T-helper 17 cell (primary cell): ENCODE results near the gene VPS16. TPM values are rescaled to one million over a fixed set of nuclear protein-coding genes. Genes with fewer than 3 reads are reported as not detected.
"Not testable (repeated sequence)": the region's sequence is repeated elsewhere in the genome, so short reads cannot be mapped to it uniquely, and the experiment has no call there.

ENCODE experiments used
- ATAC-seq: fragments of 150-1000 bp; cut with Tn5 transposase; 2 replicates; pipeline ENCODE4 v1.10.0; 2021; ENCODE audit warnings: mild to moderate bottlenecking, moderate library complexity
- DNase-seq, 3 donors: peaks; one replicate each; pipeline versions ENCODE4 v3.0.0 to v3.0.0-alpha.2; 2020 to 2021
- H3K9me3 ChIP-seq: one replicate; pipeline ENCODE4 v1.7.0; 2013; ENCODE audit warnings: low read length, mild to moderate bottlenecking; ENCODE audit not compliant: control insufficient read depth, poor library complexity, severe bottlenecking
- H3K27ac Mint-ChIP-seq: one replicate; pipeline ENCODE4 v1.8.0; 2022; ENCODE audit warnings: mild to moderate bottlenecking, moderate library complexity, mixed read lengths
- H3K27me3 Mint-ChIP-seq: one replicate; pipeline ENCODE4 v1.8.0; 2022; ENCODE audit warnings: mixed read lengths
- H3K36me3 Mint-ChIP-seq: one replicate; pipeline ENCODE4 v1.8.0; 2022; ENCODE audit warnings: low read depth, mixed read lengths
- H3K4me1 Mint-ChIP-seq: one replicate; pipeline ENCODE4 v1.8.0; 2022; ENCODE audit warnings: mild to moderate bottlenecking, mixed read lengths
- H3K4me3 Mint-ChIP-seq: one replicate; pipeline ENCODE4 v1.8.0; 2022; ENCODE audit warnings: mild to moderate bottlenecking, moderate library complexity, mixed read lengths
- total RNA-seq, 4 donors: library from RNA in 2 of 4; stranded (reverse) in 2 of 4; gene quantifications; one replicate each; pipeline ENCODE4 v1.2.3 and lab custom pipeline; 2022 to 2026

The VPS16 gene
- total RNA-seq, 2 donors from 2014 or later = 41.9 to 42.9 TPM

DNA sequence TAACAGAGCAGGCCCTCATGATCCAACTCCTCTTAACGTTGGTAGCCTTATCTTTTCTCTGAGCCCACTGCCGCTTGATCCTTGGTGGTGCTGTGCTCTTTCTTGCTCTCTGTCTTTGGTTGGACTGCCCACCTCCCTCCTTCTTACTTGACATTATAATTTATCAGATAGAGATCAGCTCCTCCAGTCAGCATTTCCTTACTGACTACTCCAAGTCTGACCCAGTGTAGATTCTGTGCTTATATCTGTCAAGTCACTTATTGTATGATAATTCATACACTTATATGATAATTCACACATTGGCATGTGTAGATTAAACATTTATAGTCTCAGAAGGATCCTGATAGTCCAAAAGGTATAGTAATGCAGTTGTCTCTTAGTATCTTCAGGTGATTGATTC, 50.8 kb downstream of the VPS16 start:
- H3K27ac Mint-ChIP-seq = peak overlapping the region; percentile 43
- DNase-seq = no peak
- H3K4me1 Mint-ChIP-seq = peaks cover 37% of the 10 kb centered on the region
- no peak overlapping the region for H3K4me3 Mint-ChIP-seq
- no peak for ATAC-seq
- no peaks in the 10 kb centered on the region for H3K9me3 ChIP-seq
- no peaks in the 10 kb centered on the region for H3K27me3 Mint-ChIP-seq
- no peaks in the 10 kb centered on the region for H3K36me3 Mint-ChIP-seq

DNA sequence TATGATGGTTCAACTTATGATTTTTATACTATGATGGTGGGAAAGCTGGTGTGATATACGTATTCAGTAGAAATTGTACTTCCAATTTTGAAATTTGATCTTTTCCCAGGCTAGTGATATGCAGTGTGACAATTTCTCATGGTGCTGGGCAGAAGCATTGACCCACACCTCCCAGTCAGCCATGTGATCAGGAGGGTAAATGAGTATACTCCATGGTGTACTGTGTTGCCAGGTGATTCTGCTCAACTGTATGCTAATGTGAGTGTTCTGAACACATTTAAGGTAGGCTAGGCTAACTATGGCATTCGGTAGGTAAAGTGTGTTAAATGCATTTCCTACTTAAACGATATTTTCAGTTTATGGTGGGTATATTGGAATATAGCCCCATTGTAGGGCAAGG, 51.8 kb downstream of the VPS16 start:
- H3K27ac Mint-ChIP-seq = peak overlapping the region; percentile 43
- H3K36me3 Mint-ChIP-seq = no peaks in the 10 kb centered on the region
- H3K27me3 Mint-ChIP-seq = no peaks in the 10 kb centered on the region
- ATAC-seq = no peak
- peaks cover 37% of the 10 kb centered on the region for H3K4me1 Mint-ChIP-seq
- H3K9me3 ChIP-seq = no peaks in the 10 kb centered on the region
- H3K4me3 Mint-ChIP-seq = no peak overlapping the region
- no peak for DNase-seq

DNA sequence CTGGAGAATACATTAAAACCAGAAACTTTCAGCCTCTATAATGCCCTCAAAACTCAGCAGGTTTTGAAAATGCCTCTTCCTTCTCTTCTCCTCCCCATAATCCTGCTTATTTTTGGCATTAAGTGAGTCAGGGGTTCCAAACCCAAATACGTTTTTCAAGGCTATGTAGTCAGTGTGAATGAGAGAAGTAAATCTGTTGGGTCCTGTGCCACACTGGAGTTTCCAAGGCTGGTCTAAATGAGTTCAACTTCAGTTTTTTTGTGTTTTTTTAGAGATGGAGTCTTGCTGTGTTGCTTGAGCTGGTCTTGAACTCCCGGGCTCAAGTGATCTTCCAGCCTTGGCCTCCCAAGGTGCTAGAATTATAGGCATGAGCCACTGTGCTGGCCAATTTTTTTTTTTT, 53.7 kb downstream of the VPS16 start:
- H3K27ac Mint-ChIP-seq = no peak overlapping the region
- no peak for ATAC-seq
- DNase-seq = no peak
- peaks cover 26% of the 10 kb centered on the region for H3K4me1 Mint-ChIP-seq
- no peaks in the 10 kb centered on the region for H3K9me3 ChIP-seq
- no peaks in the 10 kb centered on the region for H3K27me3 Mint-ChIP-seq
- H3K36me3 Mint-ChIP-seq = no peaks in the 10 kb centered on the region
- H3K4me3 Mint-ChIP-seq = no peak overlapping the region

DNA sequence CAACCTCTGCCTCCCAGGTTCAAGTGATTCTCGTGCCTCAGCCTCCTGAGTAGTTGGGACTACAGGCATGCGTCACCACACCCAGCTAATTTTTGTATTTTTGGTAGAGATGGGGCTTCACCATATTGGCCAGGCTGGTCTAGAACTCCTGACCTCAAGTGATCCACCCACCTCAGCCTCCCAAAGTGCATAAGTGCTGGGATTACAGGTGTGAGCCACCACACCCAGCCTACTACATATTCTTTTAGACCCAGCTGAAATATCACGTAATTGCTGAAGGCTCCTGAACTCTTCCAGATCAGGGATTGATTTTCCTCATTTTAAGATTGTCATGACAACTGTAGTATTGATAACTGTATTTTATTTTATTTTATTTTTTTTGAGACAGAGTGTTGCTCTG, 54.6 kb downstream of the VPS16 start:
- not testable (repeated sequence) for ATAC-seq, DNase-seq, H3K27ac Mint-ChIP-seq, H3K9me3 ChIP-seq, H3K27me3 Mint-ChIP-seq, H3K36me3 Mint-ChIP-seq, H3K4me3 Mint-ChIP-seq
- H3K4me1 Mint-ChIP-seq = peaks cover 27% of the 10 kb centered on the region

DNA sequence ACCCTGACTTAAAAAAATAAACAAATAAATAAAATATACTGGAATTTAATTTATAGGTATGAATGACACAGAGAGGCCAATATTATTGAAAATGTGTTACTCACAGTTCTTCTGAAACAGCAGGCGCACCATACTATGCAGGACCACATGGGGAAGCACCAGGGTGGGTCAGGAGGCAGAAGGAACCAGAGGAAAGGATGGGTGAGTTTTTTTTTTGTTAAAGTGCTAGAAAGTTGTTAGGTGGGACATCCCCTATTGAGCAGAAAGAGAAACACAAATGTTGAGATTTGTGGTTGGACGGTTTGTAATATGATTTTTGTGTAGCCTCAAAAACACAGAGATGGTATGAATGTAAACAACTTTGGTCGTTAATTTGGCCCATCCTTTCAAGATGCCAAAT, 58.7 kb downstream of the VPS16 start:
- Mint-ChIP-seq H3K4me1 (peaks cover 20% of the 10 kb centered on the region), H3K36me3 (no peaks in the 10 kb centered on the region), H3K27ac (no peak overlapping the region), H3K4me3 (no peak overlapping the region), H3K27me3 (no peaks in the 10 kb centered on the region)
- DNase-seq (no peak), ATAC-seq (no peak)
- H3K9me3 ChIP-seq = no peaks in the 10 kb centered on the region

DNA sequence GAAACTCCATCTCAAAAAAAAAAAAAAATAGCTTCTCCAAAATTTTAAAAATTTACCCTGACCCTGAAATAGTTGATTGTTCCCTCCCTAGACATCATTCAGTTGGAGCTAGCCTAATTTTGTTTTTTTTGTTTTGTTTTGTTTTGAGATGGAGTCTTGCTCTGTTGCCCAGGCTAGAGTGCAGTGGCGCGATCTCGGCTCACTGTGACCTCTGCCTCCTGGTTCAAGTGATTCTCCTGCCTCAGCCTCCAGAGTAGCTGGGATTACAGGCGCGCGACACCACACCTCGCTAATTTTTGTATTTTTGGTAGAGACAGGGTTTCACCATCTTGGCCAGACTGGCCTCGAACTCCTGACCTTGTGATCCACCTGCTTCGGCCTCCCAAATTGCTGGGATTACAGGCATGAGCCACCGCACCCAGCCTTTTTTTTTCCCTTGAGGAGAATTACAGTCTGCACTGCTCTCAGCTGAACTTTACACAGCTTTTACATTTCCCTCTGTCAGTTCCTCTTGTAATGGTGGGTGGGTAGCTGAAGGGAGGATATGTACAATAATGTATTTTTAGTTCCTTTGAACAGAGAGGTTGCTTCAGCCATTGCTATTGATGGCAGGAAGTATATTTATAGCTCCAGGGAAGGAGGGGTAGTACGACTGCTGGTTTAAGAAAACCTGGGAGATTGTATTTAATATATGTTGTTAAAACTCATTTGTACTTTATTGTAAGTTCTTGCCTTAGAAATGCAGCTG, 60.5 kb downstream of the VPS16 start:
- no peaks in the 10 kb centered on the region for H3K36me3 Mint-ChIP-seq
- no peak for ATAC-seq
- no peaks in the 10 kb centered on the region for H3K9me3 ChIP-seq
- H3K27ac Mint-ChIP-seq = no peak overlapping the region
- H3K27me3 Mint-ChIP-seq = no peaks in the 10 kb centered on the region
- no peak overlapping the region for H3K4me3 Mint-ChIP-seq
- peaks cover 28% of the 10 kb centered on the region for H3K4me1 Mint-ChIP-seq
- no peak for DNase-seq

DNA sequence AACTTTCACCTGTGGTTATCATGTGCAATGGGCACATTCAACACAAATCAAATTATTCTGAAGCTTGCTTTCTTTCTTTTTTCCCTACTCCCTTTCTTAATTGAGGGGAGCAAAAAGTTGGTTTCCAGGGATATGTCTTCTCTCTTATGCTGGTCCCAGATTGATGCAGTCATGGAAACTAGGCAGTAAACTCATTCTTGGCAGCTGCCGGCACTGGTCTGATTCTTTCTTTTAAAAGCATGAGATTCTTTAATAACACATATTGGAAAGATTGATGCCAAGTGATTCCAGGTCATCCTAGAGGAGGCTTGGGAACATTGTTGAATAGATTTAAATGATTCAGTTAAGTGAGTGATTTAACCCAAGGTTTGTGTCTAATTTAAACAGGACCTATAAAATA, 61.7 kb downstream of the VPS16 start:
- Mint-ChIP-seq H3K36me3 (no peaks in the 10 kb centered on the region), H3K27ac (no peak overlapping the region), H3K27me3 (no peaks in the 10 kb centered on the region), H3K4me3 (no peak overlapping the region), H3K4me1 (peaks cover 24% of the 10 kb centered on the region)
- DNase-seq = no peak
- ATAC-seq = no peak
- no peaks in the 10 kb centered on the region for H3K9me3 ChIP-seq

DNA sequence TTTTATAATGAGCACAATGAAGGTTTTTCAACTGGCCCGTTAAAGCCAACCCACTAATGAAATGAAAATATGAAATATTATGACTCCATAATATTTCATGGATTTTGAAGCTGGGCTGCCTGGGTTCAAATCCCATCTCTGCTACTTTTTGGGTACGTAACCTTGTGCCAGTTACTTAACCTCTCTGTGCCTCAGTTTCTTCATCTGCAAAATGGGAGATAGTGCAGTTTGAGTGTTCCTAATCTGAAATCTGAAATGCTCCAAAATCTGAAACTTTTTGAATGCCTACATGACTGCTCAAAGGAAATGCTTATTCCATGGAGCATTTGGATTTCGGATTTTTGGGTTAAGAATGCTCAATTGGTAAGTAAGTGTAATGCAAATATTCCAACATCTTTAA, 62.3 kb downstream of the VPS16 start:
- Mint-ChIP-seq H3K27me3 (no peaks in the 10 kb centered on the region), H3K4me3 (no peak overlapping the region), H3K27ac (no peak overlapping the region), H3K4me1 (peaks cover 24% of the 10 kb centered on the region), H3K36me3 (no peaks in the 10 kb centered on the region)
- H3K9me3 ChIP-seq = no peaks in the 10 kb centered on the region
- no peak for ATAC-seq
- no peak for DNase-seq

DNA sequence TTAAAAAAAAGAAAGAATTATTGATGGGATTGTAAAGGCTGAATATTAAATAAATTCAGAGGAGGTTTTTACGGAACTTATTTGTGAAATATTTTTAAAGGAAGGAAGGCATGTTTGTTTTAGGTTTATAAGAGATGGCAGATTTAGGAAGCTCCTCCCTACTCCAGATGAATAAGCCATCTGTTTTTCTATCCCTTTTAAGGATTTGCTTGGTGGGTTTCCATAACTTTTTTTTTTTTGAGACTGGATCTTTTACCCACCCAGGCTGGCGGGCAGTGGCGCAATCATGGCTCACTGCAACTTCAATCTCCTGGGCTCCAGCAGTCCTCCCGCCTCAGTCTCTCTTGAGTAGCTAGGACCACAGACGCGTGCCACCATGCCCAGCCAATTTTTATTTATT, 63.1 kb downstream of the VPS16 start:
- H3K4me1 Mint-ChIP-seq = peaks cover 27% of the 10 kb centered on the region
- H3K27ac Mint-ChIP-seq = no peak overlapping the region

DNA sequence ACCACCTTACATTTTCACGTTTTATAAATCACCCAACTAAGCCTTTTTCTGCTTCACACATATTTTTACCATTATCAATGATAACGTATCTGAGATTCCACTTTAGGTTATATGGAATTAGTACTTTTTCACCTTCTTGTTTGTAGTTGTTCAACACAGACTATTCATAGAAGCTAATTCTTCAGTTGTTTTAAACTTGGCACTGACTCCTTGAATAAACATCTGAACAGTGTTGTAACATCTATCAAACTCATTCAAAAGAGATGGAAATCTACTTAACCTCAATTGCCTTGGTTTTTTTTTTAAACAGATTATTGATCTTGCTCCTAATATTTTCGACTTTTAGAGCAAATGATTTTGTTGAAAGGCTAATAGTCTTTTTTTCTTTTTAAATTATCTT, 67.0 kb downstream of the VPS16 start:
- no peak for DNase-seq
- no peak for ATAC-seq
- no peaks in the 10 kb centered on the region for H3K36me3 Mint-ChIP-seq
- H3K9me3 ChIP-seq = no peaks in the 10 kb centered on the region
- H3K4me1 Mint-ChIP-seq = peaks cover 15% of the 10 kb centered on the region
- H3K4me3 Mint-ChIP-seq = no peak overlapping the region
- no peak overlapping the region for H3K27ac Mint-ChIP-seq
- no peaks in the 10 kb centered on the region for H3K27me3 Mint-ChIP-seq

More for the DNA sequence above, 63.1 kb downstream of the VPS16 start:
- Mint-ChIP-seq H3K27me3 (no peaks in the 10 kb centered on the region), H3K36me3 (no peaks in the 10 kb centered on the region), H3K4me3 (no peak overlapping the region)
- DNase-seq (no peak), ATAC-seq (no peak)
- no peaks in the 10 kb centered on the region for H3K9me3 ChIP-seq

DNA sequence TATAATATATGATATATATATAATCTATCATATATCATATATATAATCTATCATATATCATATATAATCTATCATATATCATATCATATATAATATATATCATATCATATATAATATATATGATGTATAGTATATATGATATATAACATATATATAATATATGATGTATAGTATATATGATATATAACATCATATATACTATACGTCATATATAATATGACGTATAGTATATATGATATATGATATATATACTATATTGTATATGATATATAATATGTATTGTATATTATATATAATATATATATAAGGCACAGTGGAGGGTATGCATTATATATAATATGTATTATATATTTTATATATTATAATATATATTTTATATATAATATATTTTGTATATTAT, 69.4 kb downstream of the VPS16 start:
- no peak overlapping the region for H3K4me3 Mint-ChIP-seq
- no peaks in the 10 kb centered on the region for H3K36me3 Mint-ChIP-seq
- H3K27ac Mint-ChIP-seq = no peak overlapping the region
- peaks cover 11% of the 10 kb centered on the region for H3K4me1 Mint-ChIP-seq
- DNase-seq (no peak), ATAC-seq (no peak)
- no peaks in the 10 kb centered on the region for H3K9me3 ChIP-seq
- no peaks in the 10 kb centered on the region for H3K27me3 Mint-ChIP-seq

DNA sequence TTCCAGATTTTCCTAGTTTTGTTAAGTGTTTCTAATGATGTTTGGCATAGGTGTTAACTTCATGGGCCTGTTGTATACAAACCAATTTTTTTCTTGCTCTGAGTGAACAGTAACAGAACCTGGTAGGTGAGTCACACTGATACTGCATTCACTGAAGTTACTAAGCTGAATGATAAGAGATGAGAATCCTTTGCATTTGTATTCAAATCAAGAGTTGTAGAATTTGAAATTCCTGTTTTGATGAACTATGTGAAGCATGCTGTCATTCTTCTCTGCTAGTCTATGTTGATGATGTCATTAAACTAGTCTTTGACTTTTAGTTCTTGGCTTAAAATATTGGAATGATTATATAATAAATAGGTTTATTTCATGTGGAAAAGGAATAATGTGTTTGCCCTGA, 70.7 kb downstream of the VPS16 start:
- Mint-ChIP-seq H3K4me1 (peaks cover 10% of the 10 kb centered on the region), H3K27me3 (no peaks in the 10 kb centered on the region), H3K36me3 (no peaks in the 10 kb centered on the region), H3K27ac (no peak overlapping the region), H3K4me3 (no peak overlapping the region)
- no peak for ATAC-seq
- DNase-seq = no peak
- no peaks in the 10 kb centered on the region for H3K9me3 ChIP-seq

DNA sequence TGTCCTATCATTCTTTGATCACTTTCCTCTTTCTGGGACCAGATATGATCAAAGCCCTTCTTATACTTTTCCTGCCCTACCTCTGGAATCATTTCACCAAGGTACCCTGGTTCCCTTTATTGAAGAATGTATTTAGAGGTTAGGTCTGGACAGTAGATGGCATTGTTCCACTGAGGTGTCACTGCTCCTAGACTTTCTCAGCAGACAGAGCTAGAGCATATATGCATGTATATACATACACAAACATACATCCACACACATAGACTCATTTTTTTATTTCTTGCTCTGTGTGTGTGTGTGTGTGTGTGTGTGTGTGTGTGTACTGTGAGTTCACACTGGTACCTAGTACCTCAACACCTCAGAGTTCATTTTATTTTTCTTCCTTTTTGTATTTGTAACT, 73.6 kb downstream of the VPS16 start:
- DNase-seq (no peak), ATAC-seq (no peak)
- Mint-ChIP-seq H3K4me3 (no peak overlapping the region), H3K36me3 (no peaks in the 10 kb centered on the region), H3K27me3 (no peaks in the 10 kb centered on the region), H3K27ac (peak overlapping the region; percentile 29), H3K4me1 (peaks cover 16% of the 10 kb centered on the region)
- H3K9me3 ChIP-seq = no peaks in the 10 kb centered on the region
